ENCODE measurements around the gene TNS1.

TNS1 gene

GRCh38 chr2:217846321-217846743, 156.5 kb downstream of the TNS1 start:
- no peak for DNase-seq

GRCh38 chr2:217845301-217845700, 157.5 kb downstream of the TNS1 start:
- no peak for DNase-seq

- DNase-seq = no peak
These were observed 158.1 kb downstream of the TNS1 start for GRCh38 chr2:217844696-217845095.

- no peak for DNase-seq
These were observed 159.5 kb downstream of the TNS1 start for GRCh38 chr2:217843324-217843723.

GRCh38 chr2:217842017-217842416, 160.8 kb downstream of the TNS1 start:
- no peak for DNase-seq

DNA sequence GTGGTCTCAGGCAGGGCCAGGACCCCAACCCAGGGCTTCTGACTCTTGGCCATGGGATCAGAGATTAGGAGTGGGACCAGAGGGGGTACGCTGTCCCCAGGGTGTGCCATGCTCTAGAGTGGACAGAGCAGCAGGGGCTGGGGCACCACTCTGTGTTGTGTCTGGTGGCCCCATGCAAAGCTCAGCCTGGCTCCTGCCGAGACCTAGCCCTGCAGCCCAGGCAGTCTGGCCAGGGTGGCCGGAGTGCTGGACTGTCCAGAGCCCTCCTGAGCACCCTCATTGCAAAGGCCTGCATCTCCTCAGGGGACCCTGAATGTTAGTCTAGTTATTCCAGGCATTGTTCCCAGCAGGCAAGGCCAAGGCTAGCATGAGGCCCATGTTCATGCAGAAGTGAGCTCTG, 162.3 kb downstream of the TNS1 start:
- DNase-seq = no peak

- no peak for DNase-seq
These were observed 163.1 kb downstream of the TNS1 start for GRCh38 chr2:217839750-217840107.

DNA sequence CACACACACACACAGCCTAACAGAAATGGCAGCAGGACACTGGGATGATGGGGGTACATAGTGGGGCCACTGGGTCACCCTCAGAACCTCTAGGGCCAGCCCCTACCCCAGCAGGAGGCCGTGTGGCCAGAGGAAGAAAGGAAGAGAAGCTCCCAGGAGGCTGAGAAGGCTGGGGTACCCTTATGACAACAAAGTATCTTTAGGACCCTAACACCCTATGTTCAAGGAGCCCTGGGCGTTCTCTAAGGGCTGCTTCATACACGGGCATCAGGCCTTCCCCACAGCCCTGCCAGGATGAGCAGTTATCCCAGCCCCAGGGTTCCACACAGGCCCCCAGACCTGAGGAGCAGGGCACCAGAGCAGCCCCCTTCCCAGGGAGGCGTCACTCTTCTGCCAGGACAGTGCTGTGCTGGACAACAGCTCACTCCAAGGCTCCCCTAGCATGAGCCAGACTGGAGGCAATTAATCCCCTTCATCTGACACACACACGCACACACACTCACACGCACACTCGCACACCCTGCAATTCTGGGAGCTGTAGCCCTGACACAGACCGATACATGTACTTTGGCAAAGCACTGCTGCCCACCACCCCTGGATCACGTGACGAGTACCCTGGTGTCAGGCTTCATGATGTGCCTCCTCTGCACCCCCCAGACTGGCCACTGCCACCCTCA, 163.6 kb downstream of the TNS1 start:
- no peak for DNase-seq

DNA sequence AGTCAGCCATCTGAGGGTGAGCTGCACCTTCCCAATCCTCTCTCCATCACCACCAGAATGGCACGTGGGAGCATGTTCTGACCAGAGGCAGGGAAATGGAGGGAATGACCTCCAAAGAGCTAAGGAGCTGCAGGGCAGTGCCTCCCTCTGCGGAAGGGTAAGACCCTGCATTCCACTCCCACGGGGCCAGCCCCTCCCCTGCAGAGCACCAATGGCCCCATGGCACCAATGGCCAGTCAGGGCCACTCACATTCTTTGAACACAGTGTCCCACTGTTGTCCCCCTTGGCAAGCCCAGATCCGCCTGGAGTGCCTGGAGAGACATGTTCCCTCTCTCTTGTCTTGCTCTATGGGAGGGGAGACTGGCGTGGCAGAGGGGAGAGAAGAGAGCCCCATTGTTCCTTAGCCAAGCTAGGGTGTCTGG, 164.4 kb downstream of the TNS1 start:
- no peak for DNase-seq

DNA sequence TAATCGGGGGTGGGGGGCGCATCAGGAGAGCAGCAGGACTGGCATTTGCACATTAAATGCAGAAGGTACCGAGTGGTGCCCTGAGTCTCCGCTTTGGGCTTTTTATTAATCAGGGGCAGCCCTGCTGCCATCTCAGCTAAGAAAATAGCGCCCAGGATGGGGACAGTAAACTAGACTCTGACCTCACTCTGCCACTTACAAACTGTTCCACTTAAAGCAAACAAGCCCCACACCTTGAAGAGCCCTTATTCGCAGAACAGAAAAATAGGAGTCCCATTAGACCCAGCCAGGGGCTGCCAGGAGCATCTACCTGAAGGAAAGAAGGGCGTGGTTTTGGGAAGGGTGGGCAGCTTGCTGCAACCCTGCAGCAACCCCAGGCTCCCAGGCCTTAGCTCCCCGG, 165.3 kb downstream of the TNS1 start:
- no peak for DNase-seq

GRCh38 chr2:217836901-217837491, 165.8 kb downstream of the TNS1 start:
- DNase-seq = peak; percentile 76

DNA sequence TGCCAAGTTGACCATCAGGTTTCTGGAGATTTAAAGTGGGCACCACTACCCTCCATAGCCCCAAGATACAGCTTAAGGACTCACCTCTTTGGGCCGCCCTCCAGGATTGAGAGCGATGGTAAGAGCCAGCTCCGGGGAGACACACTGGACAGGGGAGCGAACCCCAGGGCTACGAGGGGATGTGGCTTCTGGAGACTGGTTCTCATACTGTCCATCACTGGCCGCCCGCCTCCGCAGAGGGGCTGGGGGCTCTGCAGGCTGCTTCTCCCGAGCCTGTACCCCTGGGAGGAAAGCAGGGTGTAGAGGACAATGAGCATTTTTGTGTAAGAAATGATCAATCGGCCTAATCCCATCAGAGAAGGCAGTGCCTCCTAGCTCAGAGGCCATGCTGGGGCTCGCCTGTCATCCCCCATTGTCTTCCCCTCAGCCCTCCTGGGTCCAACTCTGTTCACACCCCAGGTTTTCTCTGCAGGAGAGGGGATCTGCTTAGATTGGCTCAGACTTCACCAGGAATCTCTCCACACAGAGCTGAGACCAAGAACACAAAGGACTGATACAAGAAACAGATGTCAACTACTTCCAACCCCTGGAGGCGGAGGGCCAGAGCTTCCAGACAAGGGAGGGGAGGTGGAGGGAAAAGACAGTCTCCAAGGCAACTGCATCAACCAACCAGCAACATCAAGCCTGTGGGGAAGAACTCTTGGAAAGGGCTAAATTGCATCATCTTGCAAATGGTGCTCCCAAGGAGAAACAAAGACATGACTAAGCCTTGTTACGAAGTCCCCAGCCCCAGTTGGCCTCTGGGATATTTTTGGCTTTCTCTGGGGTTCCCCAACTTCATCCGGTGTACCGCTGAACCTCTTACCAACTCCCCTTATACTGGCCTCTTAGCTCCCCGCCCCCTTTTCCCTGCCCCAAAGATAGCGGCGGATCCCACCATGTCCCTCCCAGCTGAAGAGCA, 166.6 kb downstream of the TNS1 start:
- DNase-seq = peak; percentile 98

DNA sequence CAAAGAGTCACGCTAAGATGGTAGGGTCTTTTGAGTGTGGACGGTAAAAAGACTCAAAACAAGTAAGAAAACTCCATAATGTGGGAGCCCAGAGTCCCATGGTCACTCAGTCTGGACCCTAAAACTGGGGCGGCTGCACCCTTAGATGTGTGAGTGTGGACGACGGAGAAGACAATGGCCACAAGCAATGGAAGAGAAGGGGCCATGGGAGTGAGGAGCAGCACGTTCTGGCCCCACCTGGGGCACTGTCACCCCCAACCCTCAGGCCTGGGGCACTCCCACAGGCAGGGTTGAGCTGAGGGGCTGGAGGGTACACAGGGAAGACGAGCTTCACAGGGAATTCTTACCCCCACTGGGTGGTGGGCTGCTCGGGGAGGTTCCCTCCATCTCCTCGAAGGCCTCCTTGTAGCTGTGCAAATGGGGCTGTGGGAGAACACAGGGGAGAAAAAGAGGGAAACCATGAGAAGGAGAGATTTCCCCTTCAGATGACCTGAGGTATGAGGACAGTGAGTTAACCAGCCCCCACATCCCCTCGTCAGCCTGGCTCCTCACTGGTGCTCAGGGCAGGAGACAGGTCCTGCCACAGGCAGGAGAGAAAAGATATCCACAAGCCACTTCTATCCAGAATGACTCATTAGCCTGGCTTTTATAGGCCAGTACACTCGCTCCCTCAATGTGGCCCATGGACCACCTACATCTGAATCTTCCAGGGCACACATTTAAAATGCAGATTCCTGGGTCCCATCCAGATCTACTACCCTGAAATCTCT, 167.9 kb downstream of the TNS1 start:
- DNase-seq = peak; percentile 18

- DNase-seq = no peak
These were observed 168.7 kb downstream of the TNS1 start for GRCh38 chr2:217834057-217834620.

DNA sequence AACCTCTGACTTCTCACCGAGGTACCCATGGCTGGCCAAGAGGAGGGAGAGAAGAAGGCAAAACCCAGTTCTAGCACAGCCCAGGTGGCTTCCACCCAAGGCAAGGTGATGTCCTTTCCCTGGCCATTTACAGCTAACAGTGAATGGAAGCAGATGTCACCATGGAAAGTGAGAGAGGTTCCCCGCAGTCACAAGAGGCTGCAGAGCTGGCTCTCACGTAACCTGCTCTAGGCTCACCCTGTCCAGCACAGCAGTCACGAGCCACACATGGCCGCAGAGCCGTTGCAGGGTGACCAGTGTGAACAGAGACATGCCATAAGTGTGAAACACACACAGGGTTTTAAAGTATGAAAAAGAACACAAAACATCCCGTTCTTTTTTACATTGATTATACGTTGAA, 169.4 kb downstream of the TNS1 start:
- DNase-seq = no peak

DNA sequence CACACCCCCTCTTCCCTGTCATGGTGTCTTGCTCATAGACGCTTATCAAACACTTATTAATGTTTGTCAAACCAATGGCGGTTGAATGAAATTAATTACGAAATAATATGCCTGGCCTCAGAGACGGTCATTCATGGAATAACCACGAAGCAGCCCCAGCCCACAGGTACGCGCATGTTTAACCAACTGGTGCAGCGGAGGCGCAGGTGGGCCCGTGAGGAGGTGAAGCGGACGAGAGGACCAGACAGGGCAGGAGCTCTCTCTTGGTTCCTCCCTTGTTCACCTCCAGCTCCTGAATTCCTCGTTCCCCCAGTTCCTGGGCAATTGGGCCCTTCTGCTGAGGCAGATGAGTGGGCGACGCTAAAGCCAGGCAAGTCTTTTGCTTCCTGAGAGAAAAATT, 169.8 kb downstream of the TNS1 start:
- DNase-seq = no peak

DNA sequence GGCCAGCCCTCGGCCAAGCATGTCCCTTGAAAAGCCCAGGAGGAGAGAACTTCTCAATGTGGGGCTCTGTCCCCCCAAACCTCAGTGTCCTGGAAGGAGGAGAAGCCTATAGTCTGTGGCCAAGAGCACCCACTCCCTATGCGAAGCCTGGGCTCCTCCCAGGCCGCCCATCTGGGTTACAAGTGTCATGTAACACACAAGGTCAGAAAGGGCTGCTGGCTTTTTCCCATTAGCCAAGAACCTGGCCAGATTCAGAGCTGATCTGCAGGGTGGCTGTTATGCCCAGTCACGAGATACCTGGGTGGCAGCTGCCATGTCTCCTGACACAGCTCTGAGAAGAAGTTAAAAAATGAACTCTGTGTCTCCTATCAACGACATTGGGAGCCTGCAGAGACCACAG, 170.7 kb downstream of the TNS1 start:
- no peak for DNase-seq

GRCh38 chr2:217831306-217831705, 171.5 kb downstream of the TNS1 start:
- DNase-seq = no peak

DNA sequence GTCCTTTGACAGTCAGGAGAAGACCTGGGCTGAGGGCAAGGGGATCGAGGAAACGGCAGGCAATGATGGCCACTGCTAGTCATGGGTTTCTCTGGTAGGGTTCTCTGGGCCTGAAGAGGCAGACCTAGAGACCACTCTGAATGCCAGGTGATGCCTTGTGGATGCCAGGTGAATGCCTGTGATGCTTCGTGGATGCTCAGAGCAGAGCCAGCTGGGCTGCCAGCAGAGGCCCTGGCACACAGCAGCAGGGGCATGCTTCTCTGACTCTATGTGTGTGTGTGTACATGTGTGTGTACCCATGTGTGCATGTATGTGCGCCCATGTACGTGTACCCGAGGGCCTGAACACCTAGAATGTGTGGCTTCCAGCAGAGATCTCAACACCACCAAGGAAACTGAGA, 172.0 kb downstream of the TNS1 start:
- no peak for DNase-seq

- DNase-seq = no peak
These were observed 172.7 kb downstream of the TNS1 start for GRCh38 chr2:217830061-217830460.

DNA sequence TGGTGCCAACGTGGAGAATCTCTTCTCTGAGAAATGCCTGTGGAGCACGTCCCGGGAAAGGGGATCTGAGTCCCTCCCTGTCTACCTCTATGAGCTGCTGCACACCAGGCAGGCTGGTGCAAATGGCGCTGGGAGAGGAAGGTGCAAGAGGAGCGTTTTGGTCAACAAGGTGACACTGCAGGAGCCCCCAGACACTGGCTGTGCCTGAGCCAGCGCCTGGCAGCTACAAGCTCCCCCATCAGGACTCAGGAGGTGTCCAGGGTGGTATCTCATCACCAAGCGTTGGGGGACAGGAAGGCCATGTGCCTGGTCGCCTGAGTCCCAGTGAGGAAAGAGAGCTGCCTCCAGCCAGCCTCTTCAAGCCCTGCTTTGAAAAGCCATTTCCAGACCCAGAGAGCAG, 173.4 kb downstream of the TNS1 start:
- DNase-seq = no peak

- no peak for DNase-seq
These were observed 174.5 kb downstream of the TNS1 start for GRCh38 chr2:217828336-217828735.

Data from fibroblast of skin of scalp (primary cell).